GM19452 (cell line): ENCODE measurements around the gene COL13A1.

Experiments
- ATAC-seq: cut with Tn5 transposase; IDR thresholded peaks from one replicate; pipeline ENCODE4 v1.9.1; 2021; ENCODE audit not compliant: unreplicated experiment

The COL13A1 gene

GRCh38 chr10:69818676-69819239, 17.1 kb downstream of the COL13A1 start:
- no peak for ATAC-seq

GRCh38 chr10:69819716-69820506, 18.2 kb downstream of the COL13A1 start:
- ATAC-seq: no peak

- ATAC-seq: no peak
Observed at GRCh38 chr10:69820817-69821216, 19.1 kb downstream of the COL13A1 start.

- no peak for ATAC-seq
Observed at GRCh38 chr10:69825604-69826003, 23.9 kb downstream of the COL13A1 start.

GRCh38 chr10:69826094-69826493, 24.4 kb downstream of the COL13A1 start:
- ATAC-seq: no peak

- no peak for ATAC-seq
Observed at GRCh38 chr10:69826789-69827554, 25.3 kb downstream of the COL13A1 start.

GRCh38 chr10:69828144-69828870, 26.6 kb downstream of the COL13A1 start:
- no peak for ATAC-seq

- no peak for ATAC-seq
Observed at GRCh38 chr10:69829775-69830174, 28.1 kb downstream of the COL13A1 start.

- no peak for ATAC-seq
Observed at GRCh38 chr10:69831231-69831855, 29.6 kb downstream of the COL13A1 start.

GRCh38 chr10:69835233-69835632, 33.5 kb downstream of the COL13A1 start:
- no peak for ATAC-seq

- no peak for ATAC-seq
Observed at GRCh38 chr10:69835875-69836730, 34.4 kb downstream of the COL13A1 start.

GRCh38 chr10:69836731-69837030, 35.0 kb downstream of the COL13A1 start:
- no peak for ATAC-seq

GRCh38 chr10:69837261-69837660, 35.6 kb downstream of the COL13A1 start:
- ATAC-seq: no peak

- ATAC-seq: no peak
Observed at GRCh38 chr10:69838418-69838817, 36.7 kb downstream of the COL13A1 start.

GRCh38 chr10:69838853-69839252, 37.1 kb downstream of the COL13A1 start:
- ATAC-seq: no peak

GRCh38 chr10:69839696-69840345, 38.1 kb downstream of the COL13A1 start:
- ATAC-seq: no peak

GRCh38 chr10:69840773-69841172, 39.1 kb downstream of the COL13A1 start:
- no peak for ATAC-seq

- ATAC-seq: no peak
Observed at GRCh38 chr10:69842020-69842419, 40.3 kb downstream of the COL13A1 start.

GRCh38 chr10:69842882-69843281, 41.2 kb downstream of the COL13A1 start:
- no peak for ATAC-seq

GRCh38 chr10:69843923-69844322, 42.2 kb downstream of the COL13A1 start:
- ATAC-seq: no peak
